Neural progenitor cell (in vitro differentiated cells): ENCODE results near the gene MYO5A.

Experiments used
- CTCF ChIP-seq: fragments of 200-600 bp; sonication (generic); IDR thresholded peaks from 2 replicates; pipeline ENCODE4 v1.5.1; 2017; ENCODE audit warnings: antibody characterized with exemption, mild to moderate bottlenecking
- EZH2 ChIP-seq: fragments of 200-600 bp; sonication (generic); IDR thresholded peaks from 2 replicates; pipeline ENCODE4 v1.6.1; 2017; ENCODE audit warnings: antibody characterized with exemption, mild to moderate bottlenecking, moderate library complexity

DNA sequence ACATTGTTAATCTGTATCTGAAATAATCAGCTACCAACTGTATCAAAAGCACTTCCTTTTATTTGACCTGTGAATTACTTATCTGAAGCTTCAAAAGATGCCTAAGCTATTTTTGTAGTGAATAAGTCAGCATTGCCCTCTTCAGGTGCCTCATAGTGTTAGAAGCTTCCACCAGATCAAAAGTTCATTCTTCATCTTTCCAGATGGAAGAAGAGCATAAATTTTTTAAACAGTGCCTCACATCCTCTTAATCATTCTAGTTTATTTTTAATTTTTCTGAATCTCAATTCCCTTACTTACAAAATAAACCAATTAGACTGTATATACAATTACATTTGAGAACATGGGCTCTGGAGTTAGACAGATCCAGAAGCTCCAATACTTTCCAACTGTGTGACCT is 65.0 kb downstream of the MYO5A start:
- no peak for TF ChIP-seq CTCF
- TF ChIP-seq EZH2, result no peak
